HCT116 (cell line): ENCODE data around the gene VSTM2B. TPM values are rescaled to one million over a fixed set of nuclear protein-coding genes. Genes with fewer than 3 reads are reported as not detected.

ENCODE experiments used
- ATAC-seq: fragments of 200-7000 bp; cut with Tn5 transposase; 2 replicates; pipeline ENCODE4 v1.9.1; 2020; ENCODE audit warnings: mild to moderate bottlenecking, moderate library complexity
- BruUV-seq: library from RNA; stranded (reverse); fragments of 400-500 nt; replicated peaks from 2 replicates; lab custom pipeline; 2021; lab: Mats Ljungman, UMichigan
- CTCF ChIA-PET: fragments of 300-600 bp; sonication (Branson Sonifier 250); formaldehyde crosslinking; loops from one replicate; lab custom pipeline; 2021; ENCODE audit warnings: antibody characterized with exemption; lab: Charles Lee
- POLR2A ChIA-PET: fragments of 300-600, 350-600 bp; sonication (Branson Sonifier 250); formaldehyde crosslinking; loops from one replicate; lab custom pipeline; 2021; ENCODE audit warnings: antibody characterized with exemption; lab: Charles Lee
- RAD21 ChIA-PET, 2 experiments: fragments of 300-600 bp; sonication (Branson Sonifier 250); formaldehyde crosslinking; loops; one replicate each; lab custom pipeline; 2023; ENCODE audit warnings: low total read pairs in 2 of 2; ENCODE audit not compliant: uncharacterized antibody in 2 of 2, unreplicated experiment in 2 of 2, low non-redundant PET in 1 of 2; lab: Charles Lee
- DNase-seq: peaks from one replicate; pipeline ENCODE4 v3.0.0-alpha.2; 2010; ENCODE audit warnings: low read depth, low spot score
- H2AFZ ChIP-seq: fragments of 200-600 bp; shearing (Covaris generic), sonication (generic); 2 replicates; pipeline ENCODE4 v1.6.1; 2017; ENCODE audit warnings: low read depth, mixed run types, mixed read lengths, antibody characterized with exemption, low read length; ENCODE audit not compliant: poor library complexity, severe bottlenecking
- H3K27ac ChIP-seq: 2 replicates; pipeline ENCODE4 v1.5.1; 2012; ENCODE audit warnings: low read depth, low read length
- H3K27me3 ChIP-seq: fragments of 200-600 bp; sonication (generic); 2 replicates; pipeline ENCODE4 v1.6.1; 2016; ENCODE audit warnings: mixed run types, low read length, mixed read lengths; ENCODE audit not compliant: insufficient read depth
- H3K36me3 ChIP-seq, 2 experiments: fragments of 200-500 bp in 1 of 2; fragments of 200-600 bp in 1 of 2; sonication (Bioruptor generic) in 1 of 2; sonication (generic) in 1 of 2; 2 replicates each; pipeline versions ENCODE4 v1.5.1 to v1.6.1; 2014 to 2016; ENCODE audit warnings: low read length in 2 of 2, inconsistent platforms in 1 of 2, mixed read lengths in 1 of 2, mixed run types in 1 of 2; ENCODE audit not compliant: insufficient read depth in 2 of 2, control insufficient read depth in 1 of 2
- H3K4me1 ChIP-seq, 2 experiments: fragments of 200-600 bp in 1 of 2; sonication (generic) in 1 of 2; 2 replicates each; pipeline versions ENCODE4 v1.5.1 to v1.6.1; 2012 to 2017; ENCODE audit warnings: low read length in 2 of 2, inconsistent platforms in 1 of 2, mild to moderate bottlenecking in 1 of 2, mixed read lengths in 1 of 2, mixed run types in 1 of 2, moderate library complexity in 1 of 2; ENCODE audit not compliant: insufficient read depth in 2 of 2, control insufficient read depth in 1 of 2
- H3K4me2 ChIP-seq: fragments of 200-600 bp; sonication (generic); 2 replicates; pipeline ENCODE4 v1.6.1; 2017; ENCODE audit warnings: mixed run types, low read length, mixed read lengths
- H3K4me3 ChIP-seq, 2 experiments: fragments of 200-600 bp in 1 of 2; sonication (generic) in 1 of 2; replicated peaks in 1 of 2; 2 replicates each; pipeline ENCODE4 v1.5.1; 2011 to 2016; ENCODE audit warnings: low read length in 2 of 2, control low read depth in 1 of 2, low read depth in 1 of 2, mild to moderate bottlenecking in 1 of 2, mixed read lengths in 1 of 2, mixed run types in 1 of 2
- H3K79me2 ChIP-seq: fragments of 200-600 bp; sonication (generic); 2 replicates; pipeline ENCODE4 v1.6.1; 2017; ENCODE audit warnings: mild to moderate bottlenecking, mixed run types, low read length, moderate library complexity, mixed read lengths; ENCODE audit not compliant: insufficient read depth
- H3K9ac ChIP-seq: fragments of 200-600 bp; sonication (generic); 2 replicates; pipeline ENCODE4 v1.6.1; 2016; ENCODE audit warnings: low read length, mixed read lengths
- H3K9me2 ChIP-seq: fragments of 200-600 bp; sonication (generic), shearing (Covaris generic); 2 replicates; pipeline ENCODE4 v1.6.1; 2017; ENCODE audit warnings: mixed run types, mild to moderate bottlenecking, moderate library complexity; ENCODE audit not compliant: insufficient read depth
- H3K9me3 ChIP-seq, 2 experiments: fragments of 200-500 bp in 1 of 2; fragments of 200-600 bp in 1 of 2; sonication (Bioruptor generic) in 1 of 2; sonication (generic) in 1 of 2; 2 replicates each; pipeline ENCODE4 v1.6.1; 2014 to 2017; ENCODE audit warnings: low read length in 2 of 2, mixed read lengths in 2 of 2, inconsistent platforms in 1 of 2, low read depth in 1 of 2, mild to moderate bottlenecking in 1 of 2, mixed run types in 1 of 2, moderate library complexity in 1 of 2; ENCODE audit not compliant: control insufficient read depth in 1 of 2, insufficient read depth in 1 of 2
- H4K20me1 ChIP-seq: fragments of 200-600 bp; sonication (generic), shearing (Covaris generic); 2 replicates; pipeline ENCODE4 v1.6.1; 2017; ENCODE audit warnings: mixed run types, mild to moderate bottlenecking, moderate library complexity; ENCODE audit not compliant: insufficient read depth
- CBX3 ChIP-seq: IDR thresholded peaks from 2 replicates; pipeline ENCODE4 v1.6.1; 2012; ENCODE audit warnings: low read depth
- EZH2 ChIP-seq: fragments of 200-600 bp; sonication (generic); IDR thresholded peaks from 2 replicates; pipeline ENCODE4 v1.6.1; 2017; ENCODE audit warnings: antibody characterized with exemption, mixed run types
- EZH2phosphoT487 ChIP-seq: fragments of 200-600 bp; IDR thresholded peaks from 2 replicates; pipeline ENCODE4 v1.6.1; 2018; ENCODE audit warnings: antibody characterized with exemption, borderline replicate concordance
- FOSL1 ChIP-seq: IDR thresholded peaks from 2 replicates; pipeline ENCODE4 v1.6.1; 2012; ENCODE audit warnings: low read depth
- REST ChIP-seq: IDR thresholded peaks from 2 replicates; pipeline ENCODE4 v1.6.1; 2012; ENCODE audit warnings: low read depth
- TCF7L2 ChIP-seq: IDR thresholded peaks from 2 replicates; pipeline ENCODE4 v1.7.0; 2011; ENCODE audit warnings: borderline replicate concordance, inconsistent platforms; ENCODE audit not compliant: insufficient read depth, insufficient read length; ENCODE audit errors: extremely low read depth
- YY1 ChIP-seq: IDR thresholded peaks from 2 replicates; pipeline ENCODE4 v1.6.1; 2011; ENCODE audit warnings: low read length, low read depth, moderate library complexity, mild to moderate bottlenecking; ENCODE audit not compliant: insufficient replicate concordance; ENCODE audit errors: extremely low read depth
- intact Hi-C: fragments of 100-400 bp; cut with micrococcal nuclease; formaldehyde crosslinking; loops from 2 replicates; pipeline ENCODE4 v1.10.0; 2022
- total RNA-seq: library from RNA; stranded (reverse); gene quantifications from one replicate; pipeline ENCODE4 v1.2.1, GENCODE V29; 2021; ENCODE audit not compliant: unreplicated experiment

The VSTM2B gene
- total RNA-seq, 1 experiment from 2014 or later: not detected

- DNase-seq: no peak
- TF ChIP-seq EZH2phosphoT487: no peak
- no peak for TF ChIP-seq EZH2
- TF ChIP-seq YY1: no peak
- TF ChIP-seq FOSL1: no peak
- TF ChIP-seq TCF7L2: no peak
- no peak for TF ChIP-seq CBX3
- no peak for TF ChIP-seq REST
- TF ChIP-seq, all 23 proteins: peak for 0
- intact Hi-C loops: no loop called here
- Histone ChIP-seq H2AFZ (no peak overlapping the region), H3K27ac (no peak overlapping the region), H3K9me3 (peaks cover 0 to 4% of the 10 kb centered on the region in 2 experiments; a peak in 1 of 4 replicates), H3K9ac (no peak overlapping the region), H3K4me3 (no peak overlapping the region), H3K36me3 (no peaks in the 10 kb centered on the region), H3K4me2 (no peak overlapping the region), H3K9me2 (no peaks in the 10 kb centered on the region), H3K79me2 (no peaks in the 10 kb centered on the region), H3K27me3 (peaks cover 52% of the 10 kb centered on the region), H3K4me1 (no peaks in the 10 kb centered on the region), H4K20me1 (no peaks in the 10 kb centered on the region)
- no TSS peak for BruUV-seq
- ChIA-PET POLR2A (no interaction called here), RAD21 (no interaction called here), CTCF (no interaction called here)
- ATAC-seq: no peak
These were observed 60.6 kb downstream of the VSTM2B start for GRCh38 chr19:29586401-29586800.
